Neutrophil (primary cell): ENCODE results near the gene EEIG1.

ENCODE experiments used
- H3K27ac ChIP-seq: fragments of 200-600 bp; sonication (generic); 2 replicates; pipeline ENCODE4 v1.5.1; 2016; ENCODE audit warnings: mild to moderate bottlenecking, moderate library complexity
- H3K27me3 ChIP-seq: fragments of 200-600 bp; sonication (generic); 2 replicates; pipeline ENCODE4 v1.6.0; 2016; ENCODE audit warnings: mild to moderate bottlenecking
- H3K36me3 ChIP-seq: fragments of 200-600 bp; sonication (generic); 2 replicates; pipeline ENCODE4 v1.5.1; 2017
- H3K4me1 ChIP-seq, 2 experiments: fragments of 200-600 bp in 1 of 2; sonication (generic) in 1 of 2; 1 replicate in 1 of 2; 2 replicates in 1 of 2; pipeline versions ENCODE4 v1.5.1 to v1.6.1; 2013 to 2016; ENCODE audit warnings: low read depth in 1 of 2, low read length in 1 of 2, mild to moderate bottlenecking in 1 of 2, moderate library complexity in 1 of 2; ENCODE audit not compliant: control insufficient read depth in 1 of 2, insufficient read depth in 1 of 2
- H3K4me3 ChIP-seq, 2 experiments: fragments of 200-600 bp in 1 of 2; sonication (generic) in 1 of 2; 1 replicate in 1 of 2; 2 replicates in 1 of 2; pipeline ENCODE4 v1.5.1; 2013 to 2016; ENCODE audit warnings: low read depth in 1 of 2, low read length in 1 of 2, mild to moderate bottlenecking in 1 of 2, moderate library complexity in 1 of 2
- H3K9me3 ChIP-seq: fragments of 200-600 bp; sonication (generic); 2 replicates; pipeline ENCODE4 v1.5.1; 2016
- TF ChIP-seq, protein P1 (sequence below): fragments of 200-600 bp; sonication (generic); IDR thresholded peaks from 2 replicates; pipeline ENCODE4 v1.5.1; 2016; ENCODE audit warnings: antibody characterized with exemption

The EEIG1 gene

DNA sequence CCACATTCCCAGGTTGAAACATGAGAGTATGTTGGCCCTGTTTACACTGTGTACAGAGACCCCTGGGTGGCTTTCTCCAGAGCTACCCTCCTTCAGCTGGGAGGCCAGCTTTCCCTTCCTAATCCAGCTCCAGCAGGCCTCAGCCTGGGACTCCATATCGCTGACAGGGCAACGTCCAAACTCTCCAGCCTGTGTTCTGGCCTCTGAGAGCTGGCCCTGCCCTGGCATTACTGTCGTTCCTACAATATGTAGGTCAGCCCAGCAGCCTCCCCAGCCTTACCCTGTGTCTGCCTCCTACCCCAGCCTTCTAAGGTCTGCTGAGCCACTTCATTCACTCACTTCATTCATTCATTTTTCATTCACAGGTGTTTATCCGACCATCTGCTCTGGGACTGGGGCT is 8.3 kb upstream of the EEIG1 start:
- H3K9me3 ChIP-seq = no peaks in the 10 kb centered on the region
- TF ChIP-seq, protein P1, sequence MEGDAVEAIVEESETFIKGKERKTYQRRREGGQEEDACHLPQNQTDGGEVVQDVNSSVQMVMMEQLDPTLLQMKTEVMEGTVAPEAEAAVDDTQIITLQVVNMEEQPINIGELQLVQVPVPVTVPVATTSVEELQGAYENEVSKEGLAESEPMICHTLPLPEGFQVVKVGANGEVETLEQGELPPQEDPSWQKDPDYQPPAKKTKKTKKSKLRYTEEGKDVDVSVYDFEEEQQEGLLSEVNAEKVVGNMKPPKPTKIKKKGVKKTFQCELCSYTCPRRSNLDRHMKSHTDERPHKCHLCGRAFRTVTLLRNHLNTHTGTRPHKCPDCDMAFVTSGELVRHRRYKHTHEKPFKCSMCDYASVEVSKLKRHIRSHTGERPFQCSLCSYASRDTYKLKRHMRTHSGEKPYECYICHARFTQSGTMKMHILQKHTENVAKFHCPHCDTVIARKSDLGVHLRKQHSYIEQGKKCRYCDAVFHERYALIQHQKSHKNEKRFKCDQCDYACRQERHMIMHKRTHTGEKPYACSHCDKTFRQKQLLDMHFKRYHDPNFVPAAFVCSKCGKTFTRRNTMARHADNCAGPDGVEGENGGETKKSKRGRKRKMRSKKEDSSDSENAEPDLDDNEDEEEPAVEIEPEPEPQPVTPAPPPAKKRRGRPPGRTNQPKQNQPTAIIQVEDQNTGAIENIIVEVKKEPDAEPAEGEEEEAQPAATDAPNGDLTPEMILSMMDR = no peak
- H3K27me3 ChIP-seq = no peaks in the 10 kb centered on the region
- H3K27ac ChIP-seq = no peak overlapping the region
- no peak overlapping the region for H3K4me3 ChIP-seq
- H3K36me3 ChIP-seq = no peaks in the 10 kb centered on the region
- no peaks in the 10 kb centered on the region for H3K4me1 ChIP-seq

DNA sequence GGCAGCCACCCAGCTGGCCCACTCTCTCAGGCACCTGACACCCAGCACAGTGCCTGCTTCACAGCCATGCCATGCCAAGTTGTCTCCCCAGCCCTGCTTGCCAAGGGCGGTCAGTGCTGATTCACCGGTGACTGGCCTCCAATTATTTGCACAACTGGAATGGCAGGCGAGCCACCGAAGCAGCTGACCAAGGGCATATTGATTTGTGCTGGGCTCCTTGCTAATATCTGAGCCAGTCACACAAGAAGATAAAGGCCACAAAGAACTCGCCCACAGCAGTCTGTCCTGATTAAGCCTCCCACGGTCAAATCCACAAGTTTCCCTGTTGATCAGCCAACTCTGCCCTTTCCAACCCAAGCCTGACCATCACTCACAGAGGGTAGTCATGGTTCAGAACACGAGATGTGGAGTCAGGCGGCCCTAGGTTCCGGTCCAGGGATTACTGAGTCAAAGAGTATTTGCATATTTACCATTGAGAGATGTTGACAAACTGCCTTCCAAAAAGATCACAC is 6.4 kb upstream of the EEIG1 start:
- H3K4me3 ChIP-seq = no peak overlapping the region
- H3K27ac ChIP-seq = no peak overlapping the region
- no peaks in the 10 kb centered on the region for H3K27me3 ChIP-seq
- H3K36me3 ChIP-seq = no peaks in the 10 kb centered on the region
- H3K4me1 ChIP-seq = no peaks in the 10 kb centered on the region
- H3K9me3 ChIP-seq = no peaks in the 10 kb centered on the region
- TF ChIP-seq, protein P1 = no peak

DNA sequence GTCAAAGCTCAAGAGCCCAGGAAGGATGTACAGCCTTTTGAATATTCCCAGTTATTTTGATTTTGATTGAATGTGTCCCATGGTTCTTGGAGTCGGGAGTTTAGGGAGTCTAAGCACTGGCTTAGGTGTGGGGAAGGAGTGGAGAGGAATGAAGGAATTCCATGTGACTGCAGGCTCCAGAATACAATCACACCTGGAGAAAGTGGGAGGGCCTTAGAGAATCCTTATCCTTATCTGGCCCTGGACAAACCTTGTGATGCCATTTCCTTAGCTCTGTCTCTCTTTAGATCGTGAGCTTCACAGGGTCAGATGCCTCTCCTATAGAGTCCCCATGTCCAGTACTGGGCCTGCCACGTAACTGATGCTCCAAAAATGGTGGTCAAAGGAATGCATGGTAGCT is 4.2 kb upstream of the EEIG1 start:
- Histone ChIP-seq H3K4me3 (no peak overlapping the region), H3K27me3 (peaks cover 4% of the 10 kb centered on the region), H3K4me1 (peaks cover 8 to 9% of the 10 kb centered on the region in 2 experiments), H3K36me3 (no peaks in the 10 kb centered on the region), H3K9me3 (no peaks in the 10 kb centered on the region), H3K27ac (no peak overlapping the region)
- TF ChIP-seq, protein P1 = no peak

DNA sequence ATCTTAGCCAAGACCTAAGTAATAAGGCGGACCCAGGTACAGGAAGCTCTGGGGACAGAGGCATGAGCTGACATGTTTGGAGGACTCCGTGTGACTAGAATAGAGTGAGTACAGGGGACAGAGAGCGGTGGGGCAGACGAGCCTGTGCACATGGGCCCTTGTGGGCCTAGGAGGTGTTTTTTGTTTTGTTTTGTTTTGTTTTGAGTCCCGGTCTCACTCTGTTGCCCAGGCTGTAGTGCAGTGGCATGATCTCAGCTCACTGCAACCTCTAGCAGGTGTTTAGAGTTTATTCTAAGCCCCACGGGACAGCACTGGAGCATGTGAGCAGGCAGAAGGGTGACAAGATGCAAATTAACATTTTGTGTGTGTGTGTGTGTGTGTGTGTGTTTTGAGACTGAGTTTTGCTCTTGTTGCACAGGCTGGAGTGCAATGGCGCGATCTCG is 3.1 kb upstream of the EEIG1 start:
- Histone ChIP-seq H3K36me3 (no peaks in the 10 kb centered on the region), H3K27ac (no peak overlapping the region), H3K4me1 (peaks cover 13 to 16% of the 10 kb centered on the region in 2 experiments), H3K4me3 (no peak overlapping the region), H3K27me3 (peaks cover 16% of the 10 kb centered on the region), H3K9me3 (no peaks in the 10 kb centered on the region)
- TF ChIP-seq, protein P1 = no peak

DNA sequence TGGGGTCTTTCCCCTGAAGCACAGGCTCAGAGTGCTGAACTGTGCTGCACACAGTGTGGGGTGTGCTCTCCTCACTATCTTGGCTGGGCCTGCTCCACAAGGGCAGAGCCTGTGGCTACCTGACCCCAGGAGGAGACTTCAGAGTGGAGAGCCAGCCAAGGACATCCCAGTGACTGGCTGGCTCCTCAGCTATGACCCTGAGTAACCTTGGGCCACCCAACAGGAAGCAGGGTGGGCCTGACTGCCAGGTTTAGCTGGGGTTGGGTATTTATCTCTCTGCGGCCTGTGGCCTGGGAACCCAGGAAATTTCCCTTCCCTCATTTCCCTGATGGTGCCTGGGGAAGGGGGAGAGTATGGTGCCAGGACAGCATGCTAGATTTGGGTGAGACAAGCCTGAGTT is 2.1 kb upstream of the EEIG1 start:
- TF ChIP-seq, protein P1 = no peak
- H3K27ac ChIP-seq = no peak overlapping the region
- no peaks in the 10 kb centered on the region for H3K36me3 ChIP-seq
- no peaks in the 10 kb centered on the region for H3K9me3 ChIP-seq
- peaks cover 20% of the 10 kb centered on the region for H3K27me3 ChIP-seq
- no peak overlapping the region for H3K4me3 ChIP-seq
- H3K4me1 ChIP-seq = peaks cover 13 to 16% of the 10 kb centered on the region in 2 experiments
